Measurements from ENCODE around the gene LEFTY1.
"Not testable (repeated sequence)": the region's sequence is repeated elsewhere in the genome, so short reads cannot be mapped to it uniquely, and the experiment has no call there.

Gene LEFTY1

DNA sequence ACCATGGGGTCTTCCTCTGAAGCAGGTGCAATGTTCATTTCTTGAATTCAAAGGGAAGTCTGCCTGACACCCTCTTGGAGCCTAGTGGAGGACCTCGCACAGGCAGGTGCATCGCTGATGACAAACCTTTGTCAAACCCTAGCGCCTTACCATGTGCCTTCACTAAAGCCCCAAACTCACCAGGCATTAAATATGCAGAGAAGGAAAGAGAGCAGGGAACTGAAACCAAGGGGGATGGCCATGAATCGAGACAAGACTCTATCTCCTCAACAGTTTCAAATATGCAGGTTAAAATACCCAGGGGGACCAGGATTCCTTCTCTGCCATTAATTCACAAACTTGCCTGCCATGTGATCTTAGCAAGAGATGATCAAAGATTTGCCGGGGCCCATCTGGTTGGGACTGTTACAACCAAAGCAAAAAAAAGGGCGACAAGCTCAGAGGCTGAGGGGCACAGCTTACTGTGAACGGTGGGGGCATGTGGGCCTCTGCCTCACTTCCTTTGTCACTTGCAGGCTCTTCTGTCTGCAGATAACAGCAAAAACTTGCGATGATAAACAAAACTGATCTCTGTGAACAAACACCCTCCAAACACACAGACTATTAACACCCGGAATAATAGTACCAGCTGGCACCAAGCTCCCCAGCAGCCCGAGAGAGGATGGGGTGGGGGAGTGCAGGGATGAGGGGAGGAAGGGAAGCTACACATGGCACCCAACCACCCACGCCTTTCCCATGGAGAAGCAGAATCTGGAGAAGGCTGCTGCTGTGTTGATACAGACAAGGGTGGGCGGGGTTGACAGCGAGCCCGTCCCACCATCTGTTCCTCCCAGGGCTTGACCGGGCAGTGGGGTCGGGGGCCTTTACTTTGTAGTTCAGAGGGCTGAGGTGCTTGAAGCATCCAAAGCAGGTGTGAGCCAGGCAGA lies 40.7 kb downstream of the LEFTY1 start:
- peak; percentile 45 for DNase-seq (ENCODE audit: low read depth)

DNA sequence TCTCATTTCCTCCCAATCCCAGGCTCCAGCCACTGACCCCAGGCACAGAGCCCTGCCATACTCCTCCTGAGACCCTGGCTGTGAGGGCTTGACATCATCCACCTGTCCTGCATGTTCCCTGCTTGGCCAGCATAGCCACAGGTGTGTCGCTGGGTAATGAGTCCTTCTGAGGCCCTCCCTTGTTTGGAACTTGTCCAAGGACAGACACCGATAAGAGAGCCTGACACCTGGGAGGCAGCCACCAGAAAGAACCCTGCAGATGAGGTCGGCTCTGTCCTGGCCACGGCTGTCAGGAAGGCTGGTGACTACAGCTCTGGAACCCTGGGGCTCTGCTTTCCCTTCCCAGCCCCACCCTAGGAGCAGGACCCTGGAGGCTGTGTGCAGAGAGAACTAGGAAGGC lies 41.3 kb downstream of the LEFTY1 start:
- no peak for DNase-seq (ENCODE audit: low read depth)

DNA sequence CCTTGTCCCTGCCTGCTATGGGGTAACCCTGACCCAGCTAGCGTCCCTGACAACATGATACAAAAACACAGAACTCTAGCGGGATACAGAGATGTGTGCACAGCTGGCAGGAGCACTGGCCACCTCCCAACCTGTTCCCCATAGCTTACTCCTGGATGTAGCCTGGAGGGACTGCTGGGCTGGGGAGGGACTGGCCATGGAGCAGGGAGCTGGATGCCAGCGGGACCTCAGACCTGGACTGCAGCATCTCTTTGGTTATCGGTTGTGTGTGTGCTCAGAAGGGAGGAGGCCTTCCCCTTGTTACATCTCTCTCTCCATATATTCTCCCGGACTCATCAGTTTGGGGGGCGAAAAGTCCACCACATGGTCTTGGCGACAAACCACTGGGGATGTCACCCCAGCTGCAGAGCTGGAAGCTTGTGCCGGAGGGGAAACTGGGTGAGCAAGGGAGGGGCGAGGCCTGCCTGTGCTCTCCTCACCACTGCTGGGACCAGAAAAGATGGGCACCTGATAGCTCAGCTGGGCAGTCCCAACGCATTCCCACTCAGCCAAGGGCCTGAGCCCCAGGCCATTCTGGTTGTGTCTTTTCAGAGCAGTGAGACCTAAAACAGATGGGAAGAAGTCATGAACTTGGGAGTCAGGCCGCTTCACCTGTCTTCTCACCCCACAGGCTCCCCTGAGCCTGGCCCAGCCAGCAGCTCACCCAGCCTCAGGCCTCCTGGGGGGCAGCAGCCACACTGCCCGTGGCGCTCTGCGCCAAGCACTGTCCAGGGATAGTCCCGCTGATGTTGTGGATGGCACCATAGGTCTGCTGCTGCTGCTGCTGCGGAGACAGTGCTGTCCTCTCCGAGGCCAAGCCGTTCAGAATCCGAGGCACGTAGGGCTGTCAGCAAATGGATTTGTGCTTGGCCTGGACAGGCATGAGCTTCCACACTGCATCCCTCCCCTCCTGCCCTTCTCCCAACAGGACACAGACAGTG lies 42.3 kb downstream of the LEFTY1 start:
- no peak for DNase-seq (ENCODE audit: low read depth)

DNA sequence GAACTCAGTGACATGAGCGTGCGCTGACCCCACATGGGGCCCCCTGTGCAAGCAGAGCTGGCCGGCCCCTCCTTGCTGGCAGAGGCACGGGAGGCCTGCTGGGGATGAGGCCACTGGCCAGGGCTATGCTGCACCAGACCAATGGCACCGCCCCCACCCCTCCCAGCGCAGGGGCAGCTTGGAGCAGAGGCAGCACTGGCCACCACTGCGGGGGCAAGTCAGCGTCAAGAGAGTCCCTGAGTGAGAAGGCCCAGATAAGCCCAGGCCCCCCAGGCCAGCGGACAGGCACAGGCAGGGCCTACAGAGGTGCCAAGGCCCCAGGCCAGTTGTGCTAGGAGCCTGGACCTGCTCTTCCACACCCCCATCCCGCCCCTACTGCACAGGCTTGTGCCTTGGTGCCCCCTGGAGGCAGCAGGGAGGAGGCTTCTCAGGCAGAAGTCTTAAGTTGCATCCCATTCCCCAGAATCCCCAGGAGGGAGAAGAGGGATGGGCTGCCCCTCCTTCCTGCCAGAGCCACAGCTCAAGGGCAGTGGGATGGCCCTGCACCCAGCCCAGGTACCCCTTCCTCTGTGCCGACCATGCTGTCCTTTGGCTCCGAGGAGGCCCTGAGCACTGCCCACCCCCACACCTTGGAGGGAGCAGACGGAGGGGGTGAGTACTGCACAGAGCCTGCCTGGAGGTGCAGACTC lies 43.2 kb downstream of the LEFTY1 start:
- peak; percentile 80 for DNase-seq (ENCODE audit: low read depth)

DNA sequence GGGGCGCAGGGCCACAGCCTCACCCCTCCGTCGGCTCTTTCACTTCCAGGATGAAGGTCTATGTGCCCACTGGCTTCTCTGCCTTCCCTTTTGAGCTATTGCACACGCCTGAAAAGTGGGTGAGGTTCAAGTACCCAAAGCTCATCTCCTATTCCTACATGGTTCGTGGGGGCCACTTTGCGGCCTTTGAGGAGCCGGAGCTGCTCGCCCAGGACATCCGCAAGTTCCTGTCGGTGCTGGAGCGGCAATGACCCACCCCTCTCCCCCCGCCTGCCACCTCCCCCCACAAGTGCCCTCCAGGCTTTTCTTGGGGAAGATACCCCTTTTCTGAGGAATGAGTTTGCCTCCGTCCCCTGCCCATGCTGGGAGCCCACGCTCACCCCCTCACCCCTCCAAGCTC lies 43.8 kb downstream of the LEFTY1 start:
- DNase-seq (ENCODE audit: low read depth): no peak

DNA sequence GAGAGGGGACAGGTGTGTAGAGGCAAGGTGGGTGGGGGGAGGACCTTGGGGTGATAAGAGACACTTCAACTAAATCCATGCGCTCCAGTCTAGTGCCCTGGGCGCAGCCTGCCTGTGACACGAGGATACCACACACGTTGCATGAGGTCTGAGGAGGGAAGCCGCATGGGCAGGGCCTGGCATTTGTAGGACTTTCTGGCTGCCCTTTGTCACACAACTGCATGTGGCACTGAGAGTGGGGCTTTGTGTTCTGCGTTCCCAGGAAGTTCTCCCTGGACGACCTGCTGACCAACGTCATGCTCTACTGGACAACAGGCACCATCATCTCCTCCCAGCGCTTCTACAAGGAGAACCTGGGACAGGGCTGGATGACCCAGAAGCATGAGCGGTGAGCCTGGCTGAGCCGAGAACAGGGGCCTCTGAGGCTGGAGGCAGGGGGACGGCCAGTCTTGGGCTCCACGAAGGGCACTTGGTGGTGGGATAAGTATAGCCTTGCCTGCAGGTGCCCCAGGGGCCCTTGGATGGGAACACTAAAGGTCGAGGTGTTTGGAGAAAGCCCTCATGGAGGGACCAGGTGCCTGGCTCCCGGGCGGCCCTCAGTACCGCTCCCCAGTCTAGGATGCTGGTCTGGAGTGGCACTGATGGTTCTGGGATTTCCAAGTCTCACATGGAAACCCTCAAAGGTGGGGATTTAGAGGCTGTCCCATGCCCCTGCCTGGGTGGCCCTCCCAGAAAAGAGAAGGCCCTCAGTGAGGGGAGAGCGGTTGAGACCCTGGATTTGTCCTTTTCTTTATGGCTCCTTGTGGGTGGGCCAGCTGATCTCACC lies 44.5 kb downstream of the LEFTY1 start:
- no peak for DNase-seq (ENCODE audit: low read depth)

DNA sequence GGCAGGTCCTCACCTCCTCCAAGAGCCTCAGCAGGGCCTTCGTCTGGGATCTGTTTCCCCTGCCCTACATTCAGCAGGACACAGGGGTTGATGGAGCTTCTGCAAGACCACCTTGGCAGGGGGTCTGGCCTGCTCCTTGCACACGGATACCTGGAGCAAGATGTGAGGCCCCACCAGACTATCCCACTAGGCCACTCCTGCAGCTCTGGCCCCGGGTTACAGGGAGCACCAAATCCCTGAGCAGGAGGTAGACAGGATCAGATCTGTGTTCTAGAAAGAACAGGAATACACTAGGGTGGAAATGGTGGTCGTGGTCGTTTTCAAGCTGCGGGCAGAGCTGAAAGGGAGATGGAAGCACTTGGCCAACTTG lies 45.5 kb downstream of the LEFTY1 start:
- DNase-seq (ENCODE audit: low read depth): no peak

DNA sequence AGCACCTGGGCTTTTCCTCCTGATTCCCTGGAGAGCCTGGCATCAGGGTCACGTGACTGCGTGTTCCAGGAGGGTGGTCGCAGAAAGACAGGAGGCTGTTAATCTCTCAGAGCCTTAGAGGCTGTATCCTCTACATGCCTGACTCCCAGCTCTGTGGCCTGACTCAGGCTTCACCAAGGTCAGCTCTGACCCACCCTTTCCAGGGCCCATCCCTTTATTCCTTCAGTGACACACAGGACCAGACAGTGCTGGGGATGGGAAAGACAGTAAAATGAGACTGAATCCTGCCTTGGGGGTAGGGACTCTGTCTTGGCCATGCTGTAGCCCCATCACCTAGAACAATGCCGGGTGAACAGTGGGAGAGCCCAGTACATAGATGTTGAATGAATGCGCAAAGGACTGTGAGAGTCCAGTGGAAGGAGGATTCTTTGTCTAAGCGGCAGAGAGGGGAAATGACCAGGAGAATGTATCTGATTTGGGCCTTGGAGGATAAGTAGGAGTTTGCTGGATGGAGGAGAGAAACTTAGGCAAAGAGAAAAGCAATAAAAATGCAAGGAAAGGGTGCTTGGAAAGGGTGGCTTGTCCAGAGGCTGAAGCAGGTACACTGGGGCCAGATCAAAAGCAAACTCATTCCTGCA lies 46.0 kb downstream of the LEFTY1 start:
- DNase-seq (ENCODE audit: low read depth): no peak

DNA sequence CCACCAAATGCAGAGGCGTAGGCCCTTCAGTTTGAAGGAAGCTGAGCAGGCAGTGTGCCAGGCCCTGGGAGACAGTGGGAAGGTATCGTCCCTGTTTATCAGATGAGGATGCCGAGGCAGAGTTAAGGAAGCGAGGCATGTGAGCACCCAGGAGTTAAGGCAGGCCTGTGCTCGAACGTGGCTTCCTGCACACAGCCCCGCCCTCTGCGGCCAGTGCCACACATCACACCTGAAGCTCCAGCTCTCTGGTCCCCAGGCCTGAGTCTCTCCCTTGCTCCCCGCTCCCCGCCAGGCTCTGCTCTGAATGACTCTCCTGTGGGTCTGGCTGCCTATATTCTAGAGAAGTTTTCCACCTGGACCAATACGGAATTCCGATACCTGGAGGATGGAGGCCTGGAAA lies 46.9 kb downstream of the LEFTY1 start:
- DNase-seq (ENCODE audit: low read depth): no peak

DNA sequence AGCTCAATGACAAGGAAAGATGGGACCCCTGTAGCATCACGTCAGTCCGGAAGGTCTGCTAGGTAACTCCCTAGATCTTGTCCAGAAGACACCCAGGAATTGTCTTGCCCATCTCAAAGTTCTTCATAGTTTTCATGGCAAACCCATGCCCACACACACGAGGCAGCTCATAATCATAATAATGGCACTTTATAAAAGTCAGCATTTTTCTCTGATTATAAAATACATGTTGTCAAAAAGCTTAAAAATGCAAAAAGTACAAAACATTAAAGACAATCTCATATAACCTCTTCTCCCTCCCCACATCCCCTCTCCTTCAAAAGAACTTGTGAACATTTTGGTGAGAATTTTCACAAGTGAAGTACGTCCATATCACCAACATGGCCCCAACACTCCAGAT lies 48.2 kb downstream of the LEFTY1 start:
- no peak for DNase-seq (ENCODE audit: low read depth)

DNA sequence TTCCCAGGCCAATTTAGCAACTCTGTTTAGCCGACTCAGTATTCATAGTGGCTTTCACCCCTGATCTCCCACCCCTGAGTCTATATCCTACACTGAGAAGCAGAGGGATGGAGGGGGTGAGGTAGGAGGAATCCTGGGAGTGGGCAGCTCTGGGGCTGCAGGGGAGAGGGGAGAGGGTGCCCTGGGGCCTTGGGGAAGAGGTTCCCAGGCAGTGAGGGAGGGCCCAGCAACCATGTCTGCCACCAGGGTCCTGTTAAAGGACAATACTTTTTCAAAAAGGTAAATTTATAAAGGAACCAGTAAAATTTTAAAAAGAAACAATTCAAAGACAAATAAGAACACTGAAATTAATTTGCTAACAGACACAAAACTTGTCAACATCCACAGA lies 48.7 kb downstream of the LEFTY1 start:
- no peak for DNase-seq (ENCODE audit: low read depth)

DNA sequence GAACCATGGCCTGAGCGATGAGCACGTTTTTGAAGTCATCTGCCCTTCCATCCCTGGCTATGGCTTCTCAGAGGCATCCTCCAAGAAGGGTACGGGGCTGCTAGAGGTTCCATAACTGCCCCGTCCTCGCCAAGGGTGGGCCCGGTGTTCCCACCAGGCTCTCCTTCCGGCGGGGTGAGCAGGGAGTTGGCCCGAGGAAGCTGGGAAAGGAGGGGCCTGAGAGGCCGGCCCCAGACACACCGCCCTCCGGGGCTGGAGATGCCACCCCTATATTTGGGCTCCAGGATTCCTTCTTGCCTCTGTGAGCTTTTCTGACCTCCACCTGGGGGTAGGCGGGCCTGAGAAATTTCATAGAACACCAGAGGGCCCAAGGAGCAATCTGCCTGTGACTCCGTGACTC lies 50.2 kb downstream of the LEFTY1 start:
- DNase-seq (ENCODE audit: low read depth): no peak

DNA sequence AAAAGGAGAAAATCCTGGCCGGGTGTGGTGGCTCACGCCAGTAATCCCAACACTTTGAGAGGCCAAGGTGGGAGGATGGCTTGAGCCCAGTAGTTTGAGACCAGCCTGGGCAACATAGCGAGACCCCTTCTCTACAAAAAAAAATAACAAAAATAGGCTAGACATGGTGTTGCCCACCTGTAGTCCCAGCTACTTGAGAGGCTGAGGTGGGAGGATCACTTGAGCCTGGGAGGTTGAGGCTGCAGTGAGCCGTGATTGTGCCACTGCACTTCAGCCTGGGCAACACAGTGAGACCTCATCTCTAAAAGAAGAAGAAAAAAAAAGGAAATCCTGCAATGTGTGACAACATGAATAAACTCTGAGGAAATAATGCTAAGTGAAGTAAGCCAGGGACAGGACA lies 52.6 kb downstream of the LEFTY1 start:
- DNase-seq (ENCODE audit: low read depth): not testable (repeated sequence)

All from iris pigment epithelial cell (primary cell).